OCI-LY3 (cell line): ENCODE results near the gene AHCYL2.

ENCODE experiments used
- EZH2phosphoT487 ChIP-seq: fragments of 200-600 bp; shearing (Covaris generic); IDR thresholded peaks from 2 replicates; pipeline ENCODE4 v1.6.1; 2018; ENCODE audit warnings: antibody characterized with exemption, mixed run types, low read depth
- TF ChIP-seq, protein P1 (sequence below): fragments of 200-600, 300-600 bp; sonication (generic); IDR thresholded peaks from 2 replicates; pipeline ENCODE4 v1.5.1; 2014; ENCODE audit warnings: antibody characterized with exemption, low read length, low read depth

DNA sequence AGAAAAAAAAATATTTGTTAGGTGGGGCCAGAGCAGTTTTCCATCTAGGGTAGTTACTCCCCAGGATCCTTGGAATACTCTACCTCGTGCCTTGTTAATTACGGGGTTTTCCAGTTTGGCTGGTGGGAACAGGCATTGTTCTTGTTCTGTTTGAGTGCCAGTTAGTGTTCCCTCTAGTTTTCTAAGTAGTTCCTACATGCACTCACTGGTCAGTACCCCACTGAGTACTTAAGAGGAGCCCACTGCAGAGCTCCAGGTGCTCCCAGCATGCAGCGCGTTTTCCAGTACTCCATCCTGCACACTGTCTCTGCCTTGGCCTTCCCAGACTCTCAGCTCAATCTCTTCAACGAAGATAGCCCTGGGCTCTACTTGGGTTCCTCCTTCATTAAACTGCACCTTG lies 58.0 kb downstream of the AHCYL2 start:
- TF ChIP-seq, protein P1, sequence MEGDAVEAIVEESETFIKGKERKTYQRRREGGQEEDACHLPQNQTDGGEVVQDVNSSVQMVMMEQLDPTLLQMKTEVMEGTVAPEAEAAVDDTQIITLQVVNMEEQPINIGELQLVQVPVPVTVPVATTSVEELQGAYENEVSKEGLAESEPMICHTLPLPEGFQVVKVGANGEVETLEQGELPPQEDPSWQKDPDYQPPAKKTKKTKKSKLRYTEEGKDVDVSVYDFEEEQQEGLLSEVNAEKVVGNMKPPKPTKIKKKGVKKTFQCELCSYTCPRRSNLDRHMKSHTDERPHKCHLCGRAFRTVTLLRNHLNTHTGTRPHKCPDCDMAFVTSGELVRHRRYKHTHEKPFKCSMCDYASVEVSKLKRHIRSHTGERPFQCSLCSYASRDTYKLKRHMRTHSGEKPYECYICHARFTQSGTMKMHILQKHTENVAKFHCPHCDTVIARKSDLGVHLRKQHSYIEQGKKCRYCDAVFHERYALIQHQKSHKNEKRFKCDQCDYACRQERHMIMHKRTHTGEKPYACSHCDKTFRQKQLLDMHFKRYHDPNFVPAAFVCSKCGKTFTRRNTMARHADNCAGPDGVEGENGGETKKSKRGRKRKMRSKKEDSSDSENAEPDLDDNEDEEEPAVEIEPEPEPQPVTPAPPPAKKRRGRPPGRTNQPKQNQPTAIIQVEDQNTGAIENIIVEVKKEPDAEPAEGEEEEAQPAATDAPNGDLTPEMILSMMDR, result no peak
- no peak for TF ChIP-seq EZH2phosphoT487
